ENCODE measurements around the gene GRAMD2B.
A peak's percentile ranks its signal among the peaks of the same experiment; 100 is the strongest.
"Not testable (repeated sequence)": the region's sequence is repeated elsewhere in the genome, so short reads cannot be mapped to it uniquely, and the experiment has no call there.

Gene GRAMD2B

GRCh38 chr5:126512451-126512850 is 89.2 kb downstream of the GRAMD2B start:
- DNase-seq (no peak), ATAC-seq (no peak)
- H3K9me3 Mint-ChIP-seq, result no peaks in the 10 kb centered on the region
- no peak overlapping the region for H3K27ac Mint-ChIP-seq
- no peaks in the 10 kb centered on the region for H3K36me3 Mint-ChIP-seq (ENCODE audit: low read depth)
- peaks cover 40% of the 10 kb centered on the region for H3K4me1 Mint-ChIP-seq
- H3K4me3 Mint-ChIP-seq, result no peak overlapping the region
- no peaks in the 10 kb centered on the region for H3K27me3 Mint-ChIP-seq

GRCh38 chr5:126513302-126513701 is 90.1 kb downstream of the GRAMD2B start:
- Mint-ChIP-seq H3K27ac (no peak overlapping the region), H3K4me3 (no peak overlapping the region), H3K4me1 (peaks cover 34% of the 10 kb centered on the region), H3K9me3 (no peaks in the 10 kb centered on the region), H3K27me3 (no peaks in the 10 kb centered on the region), H3K36me3 (ENCODE audit: low read depth) (no peaks in the 10 kb centered on the region)
- ATAC-seq, result no peak
- no peak for DNase-seq

GRCh38 chr5:126513703-126514102 is 90.5 kb downstream of the GRAMD2B start:
- peaks cover 30% of the 10 kb centered on the region for H3K4me1 Mint-ChIP-seq
- DNase-seq (no peak), ATAC-seq (no peak)
- no peaks in the 10 kb centered on the region for H3K36me3 Mint-ChIP-seq (ENCODE audit: low read depth)
- no peak overlapping the region for H3K27ac Mint-ChIP-seq
- no peaks in the 10 kb centered on the region for H3K27me3 Mint-ChIP-seq
- H3K4me3 Mint-ChIP-seq, result no peak overlapping the region
- H3K9me3 Mint-ChIP-seq, result no peaks in the 10 kb centered on the region

GRCh38 chr5:126514131-126514557 is 90.9 kb downstream of the GRAMD2B start:
- H3K27ac Mint-ChIP-seq, result peak overlapping the region; percentile 19
- H3K36me3 Mint-ChIP-seq (ENCODE audit: low read depth), result no peaks in the 10 kb centered on the region
- peaks cover 26% of the 10 kb centered on the region for H3K4me1 Mint-ChIP-seq
- H3K4me3 Mint-ChIP-seq, result no peak overlapping the region
- H3K9me3 Mint-ChIP-seq, result no peaks in the 10 kb centered on the region
- H3K27me3 Mint-ChIP-seq, result no peaks in the 10 kb centered on the region
- DNase-seq, result no peak
- ATAC-seq, result no peak

- no peak overlapping the region for H3K4me3 Mint-ChIP-seq
- peaks cover 21% of the 10 kb centered on the region for H3K4me1 Mint-ChIP-seq
- H3K27ac Mint-ChIP-seq, result peak overlapping the region; percentile 19
- no peaks in the 10 kb centered on the region for H3K27me3 Mint-ChIP-seq
- DNase-seq (no peak), ATAC-seq (no peak)
- no peaks in the 10 kb centered on the region for H3K9me3 Mint-ChIP-seq
- no peaks in the 10 kb centered on the region for H3K36me3 Mint-ChIP-seq (ENCODE audit: low read depth)
Measured at GRCh38 chr5:126514558-126515141, 91.4 kb downstream of the GRAMD2B start.

GRCh38 chr5:126515337-126515736 is 92.1 kb downstream of the GRAMD2B start:
- peaks cover 17% of the 10 kb centered on the region for H3K4me1 Mint-ChIP-seq
- no peaks in the 10 kb centered on the region for H3K36me3 Mint-ChIP-seq (ENCODE audit: low read depth)
- no peak overlapping the region for H3K27ac Mint-ChIP-seq
- ATAC-seq, result no peak
- no peaks in the 10 kb centered on the region for H3K9me3 Mint-ChIP-seq
- H3K4me3 Mint-ChIP-seq, result no peak overlapping the region
- no peak for DNase-seq
- H3K27me3 Mint-ChIP-seq, result no peaks in the 10 kb centered on the region

- DNase-seq, result no peak
Measured at GRCh38 chr5:126516133-126516532, 92.9 kb downstream of the GRAMD2B start.

GRCh38 chr5:126516852-126517251 is 93.6 kb downstream of the GRAMD2B start:
- Mint-ChIP-seq H3K4me1 (peaks cover 12% of the 10 kb centered on the region), H3K36me3 (ENCODE audit: low read depth) (no peaks in the 10 kb centered on the region), H3K9me3 (no peaks in the 10 kb centered on the region), H3K27me3 (no peaks in the 10 kb centered on the region), H3K4me3 (no peak overlapping the region), H3K27ac (no peak overlapping the region)
- no peak for DNase-seq
- ATAC-seq, result no peak

More at GRCh38 chr5:126516133-126516532, 92.9 kb downstream of the GRAMD2B start:
- H3K4me3 Mint-ChIP-seq, result no peak overlapping the region
- H3K4me1 Mint-ChIP-seq, result peaks cover 12% of the 10 kb centered on the region
- H3K9me3 Mint-ChIP-seq, result no peaks in the 10 kb centered on the region
- no peak for ATAC-seq
- no peak overlapping the region for H3K27ac Mint-ChIP-seq
- H3K27me3 Mint-ChIP-seq, result no peaks in the 10 kb centered on the region
- H3K36me3 Mint-ChIP-seq (ENCODE audit: low read depth), result no peaks in the 10 kb centered on the region

- H3K36me3 Mint-ChIP-seq (ENCODE audit: low read depth); H3K27ac Mint-ChIP-seq; H3K4me3 Mint-ChIP-seq; ATAC-seq; H3K27me3 Mint-ChIP-seq; H3K4me1 Mint-ChIP-seq; H3K9me3 Mint-ChIP-seq; DNase-seq: not testable (repeated sequence)
Measured at GRCh38 chr5:126519223-126519622, 96.0 kb downstream of the GRAMD2B start.

- Mint-ChIP-seq H3K4me3 (no peak overlapping the region), H3K27me3 (no peaks in the 10 kb centered on the region), H3K27ac (no peak overlapping the region), H3K9me3 (no peaks in the 10 kb centered on the region), H3K36me3 (ENCODE audit: low read depth) (no peaks in the 10 kb centered on the region), H3K4me1 (no peaks in the 10 kb centered on the region)
- ATAC-seq, result no peak
- no peak for DNase-seq
Measured at GRCh38 chr5:126519637-126520592, 96.7 kb downstream of the GRAMD2B start.

GRCh38 chr5:126520593-126520953 is 97.4 kb downstream of the GRAMD2B start:
- no peaks in the 10 kb centered on the region for H3K27me3 Mint-ChIP-seq
- H3K36me3 Mint-ChIP-seq (ENCODE audit: low read depth), result no peaks in the 10 kb centered on the region
- no peaks in the 10 kb centered on the region for H3K4me1 Mint-ChIP-seq
- H3K4me3 Mint-ChIP-seq, result no peak overlapping the region
- no peak for DNase-seq
- no peaks in the 10 kb centered on the region for H3K9me3 Mint-ChIP-seq
- ATAC-seq, result no peak
- H3K27ac Mint-ChIP-seq, result no peak overlapping the region

- DNase-seq (no peak), ATAC-seq (no peak)
- no peaks in the 10 kb centered on the region for H3K9me3 Mint-ChIP-seq
- no peaks in the 10 kb centered on the region for H3K4me1 Mint-ChIP-seq
- H3K4me3 Mint-ChIP-seq, result no peak overlapping the region
- no peaks in the 10 kb centered on the region for H3K36me3 Mint-ChIP-seq (ENCODE audit: low read depth)
- H3K27ac Mint-ChIP-seq, result no peak overlapping the region
- H3K27me3 Mint-ChIP-seq, result no peaks in the 10 kb centered on the region
Measured at GRCh38 chr5:126521130-126521529, 97.9 kb downstream of the GRAMD2B start.

- Mint-ChIP-seq H3K4me1 (no peaks in the 10 kb centered on the region), H3K27ac (no peak overlapping the region), H3K9me3 (no peaks in the 10 kb centered on the region), H3K4me3 (no peak overlapping the region), H3K27me3 (no peaks in the 10 kb centered on the region), H3K36me3 (ENCODE audit: low read depth) (no peaks in the 10 kb centered on the region)
- ATAC-seq (no peak), DNase-seq (no peak)
Measured at GRCh38 chr5:126523818-126524510, 100.8 kb downstream of the GRAMD2B start.

GRCh38 chr5:126525630-126526245 is 102.5 kb downstream of the GRAMD2B start:
- no peak for ATAC-seq
- H3K4me3 Mint-ChIP-seq, result no peak overlapping the region
- no peak for DNase-seq
- H3K27ac Mint-ChIP-seq, result no peak overlapping the region
- H3K27me3 Mint-ChIP-seq, result no peaks in the 10 kb centered on the region
- H3K4me1 Mint-ChIP-seq, result no peaks in the 10 kb centered on the region
- no peaks in the 10 kb centered on the region for H3K36me3 Mint-ChIP-seq (ENCODE audit: low read depth)
- H3K9me3 Mint-ChIP-seq, result no peaks in the 10 kb centered on the region

All from activated naive CD8-positive, alpha-beta T cell treated with anti-CD3 and anti-CD28 coated beads, Interleukin-2, amount 50 U/mL, for 24 hours (primary cell).